Choroid plexus epithelial cell (primary cell): ENCODE measurements around the gene SHLD2.

Experiments
- DNase-seq: peaks from one replicate; pipeline ENCODE4 v3.0.0-alpha.2; 2010; ENCODE audit warnings: low read depth
- H3K4me3 ChIP-seq: 2 replicates; pipeline ENCODE4 v1.5.1; 2011; ENCODE audit warnings: low read depth, mild to moderate bottlenecking, control low read depth, low read length, moderate library complexity
- TF ChIP-seq, protein P1 (sequence below): conservative IDR thresholded peaks from 2 replicates; pipeline ENCODE4 v1.5.1; 2011; ENCODE audit warnings: low read depth, mild to moderate bottlenecking, control low read depth, inconsistent platforms, low read length, moderate library complexity

The SHLD2 gene

DNA sequence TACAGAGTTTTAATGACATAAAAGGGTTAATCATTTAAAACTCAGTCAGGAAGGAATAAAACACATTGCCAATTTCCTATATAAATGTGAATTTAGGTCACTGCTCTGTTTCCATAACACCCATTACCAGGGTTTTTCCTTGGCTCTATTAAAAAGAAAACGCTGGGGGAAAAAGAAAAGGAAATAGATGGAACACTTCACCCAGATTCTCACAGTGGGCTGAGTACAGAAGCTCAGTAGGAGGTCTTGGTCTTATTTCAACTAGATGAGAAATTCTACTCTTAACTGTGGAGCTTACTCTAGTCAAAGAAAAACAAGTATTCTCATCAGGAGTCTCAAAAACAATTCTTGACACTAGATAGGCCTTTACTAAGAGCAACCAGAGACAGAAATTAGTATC is 36.8 kb upstream of the SHLD2 start:
- TF ChIP-seq, protein P1, sequence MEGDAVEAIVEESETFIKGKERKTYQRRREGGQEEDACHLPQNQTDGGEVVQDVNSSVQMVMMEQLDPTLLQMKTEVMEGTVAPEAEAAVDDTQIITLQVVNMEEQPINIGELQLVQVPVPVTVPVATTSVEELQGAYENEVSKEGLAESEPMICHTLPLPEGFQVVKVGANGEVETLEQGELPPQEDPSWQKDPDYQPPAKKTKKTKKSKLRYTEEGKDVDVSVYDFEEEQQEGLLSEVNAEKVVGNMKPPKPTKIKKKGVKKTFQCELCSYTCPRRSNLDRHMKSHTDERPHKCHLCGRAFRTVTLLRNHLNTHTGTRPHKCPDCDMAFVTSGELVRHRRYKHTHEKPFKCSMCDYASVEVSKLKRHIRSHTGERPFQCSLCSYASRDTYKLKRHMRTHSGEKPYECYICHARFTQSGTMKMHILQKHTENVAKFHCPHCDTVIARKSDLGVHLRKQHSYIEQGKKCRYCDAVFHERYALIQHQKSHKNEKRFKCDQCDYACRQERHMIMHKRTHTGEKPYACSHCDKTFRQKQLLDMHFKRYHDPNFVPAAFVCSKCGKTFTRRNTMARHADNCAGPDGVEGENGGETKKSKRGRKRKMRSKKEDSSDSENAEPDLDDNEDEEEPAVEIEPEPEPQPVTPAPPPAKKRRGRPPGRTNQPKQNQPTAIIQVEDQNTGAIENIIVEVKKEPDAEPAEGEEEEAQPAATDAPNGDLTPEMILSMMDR: no peak
- DNase-seq: peak; percentile 90
- H3K4me3 ChIP-seq: no peak overlapping the region

DNA sequence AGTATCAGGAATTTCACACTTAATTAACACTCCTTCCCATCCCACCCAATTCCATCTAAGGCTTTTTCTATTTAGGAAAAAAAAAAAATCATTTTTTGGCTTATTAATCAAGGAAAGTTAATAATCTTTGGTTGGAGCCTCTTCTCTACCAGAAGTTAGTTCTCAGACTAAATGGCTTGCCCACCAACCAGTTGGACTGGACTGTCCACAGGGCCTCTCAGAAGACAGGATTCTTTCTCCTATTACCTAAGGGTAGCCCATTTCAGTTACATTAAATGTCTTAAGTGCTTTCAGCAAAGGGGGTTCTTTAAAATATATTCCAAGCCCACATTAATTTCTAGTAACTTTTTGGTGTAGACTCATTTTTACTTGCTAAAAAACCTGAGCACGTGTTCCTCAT is 35.6 kb upstream of the SHLD2 start:
- DNase-seq: no peak
- H3K4me3 ChIP-seq: no peak overlapping the region
- TF ChIP-seq, protein P1: no peak

DNA sequence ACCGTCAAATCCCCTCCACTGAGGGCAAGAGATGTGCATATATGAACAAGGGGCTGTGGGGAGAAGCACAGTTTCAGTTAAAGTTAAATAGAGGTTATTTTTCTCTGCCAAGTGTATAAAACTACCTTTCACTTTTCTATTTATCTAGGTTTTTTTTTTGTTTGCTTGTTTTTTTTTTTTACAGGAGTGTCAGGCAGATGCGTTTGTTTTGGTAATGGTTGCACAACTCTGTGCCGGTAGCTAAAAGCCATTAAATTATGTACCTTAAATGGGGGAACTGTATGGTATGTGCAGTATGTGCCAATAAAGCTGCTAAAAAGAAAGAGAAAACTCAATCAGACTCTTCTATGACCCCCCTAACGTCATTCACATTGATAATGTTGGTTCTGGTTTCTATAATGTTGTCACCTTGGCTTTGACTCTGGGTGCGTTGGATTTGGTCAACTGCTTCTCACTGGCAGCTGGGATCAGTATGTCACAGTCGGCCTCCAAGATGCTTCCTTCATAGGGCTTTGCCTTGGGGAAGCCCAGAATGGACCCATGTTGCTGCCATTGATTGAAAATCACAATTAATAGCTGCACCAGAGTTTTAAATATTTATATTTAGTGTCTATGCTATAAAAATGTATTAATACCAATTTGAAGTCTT is 34.6 kb upstream of the SHLD2 start:
- no peak overlapping the region for H3K4me3 ChIP-seq
- DNase-seq: no peak
- TF ChIP-seq, protein P1: no peak

DNA sequence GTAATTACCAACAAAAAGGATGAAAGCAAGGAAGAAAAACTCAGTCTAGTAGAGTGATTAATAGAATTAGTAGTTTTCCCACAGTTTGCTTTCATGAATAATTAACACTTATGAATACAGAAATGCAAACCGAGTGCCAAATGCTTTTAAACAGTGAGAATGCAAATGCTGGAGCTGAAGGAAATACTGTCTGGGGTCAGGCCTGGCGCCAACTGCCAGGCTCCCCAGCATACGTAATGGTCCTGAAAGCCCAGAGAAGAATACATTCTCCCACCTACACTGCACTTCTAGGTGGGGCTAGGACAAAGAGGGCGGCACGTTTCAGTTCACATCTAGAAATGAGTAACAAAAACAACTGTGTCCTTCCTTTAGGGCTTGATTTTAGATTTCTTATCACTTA is 30.4 kb upstream of the SHLD2 start:
- DNase-seq: no peak
- TF ChIP-seq, protein P1: no peak
- no peak overlapping the region for H3K4me3 ChIP-seq

DNA sequence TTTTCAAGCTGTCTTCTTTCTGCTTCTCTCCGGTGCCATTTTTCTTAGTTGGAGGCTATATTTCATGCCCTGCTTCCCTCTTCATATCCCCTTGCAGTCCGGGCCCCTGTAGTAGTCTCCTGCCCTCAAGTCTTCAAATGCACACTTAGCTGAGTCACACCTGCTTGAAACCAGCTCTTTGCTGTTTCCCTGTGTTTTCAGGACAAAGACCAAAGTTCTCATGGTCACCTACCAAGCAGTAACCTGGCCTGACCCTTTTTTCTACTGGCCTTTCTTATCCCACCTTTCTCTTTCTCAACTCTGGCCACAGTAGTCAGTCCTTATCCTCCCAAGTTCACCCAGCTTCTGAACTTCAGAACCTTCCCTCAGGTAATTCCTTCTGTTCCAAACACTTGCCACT is 28.8 kb upstream of the SHLD2 start:
- TF ChIP-seq, protein P1: no peak
- no peak overlapping the region for H3K4me3 ChIP-seq
- DNase-seq: no peak

DNA sequence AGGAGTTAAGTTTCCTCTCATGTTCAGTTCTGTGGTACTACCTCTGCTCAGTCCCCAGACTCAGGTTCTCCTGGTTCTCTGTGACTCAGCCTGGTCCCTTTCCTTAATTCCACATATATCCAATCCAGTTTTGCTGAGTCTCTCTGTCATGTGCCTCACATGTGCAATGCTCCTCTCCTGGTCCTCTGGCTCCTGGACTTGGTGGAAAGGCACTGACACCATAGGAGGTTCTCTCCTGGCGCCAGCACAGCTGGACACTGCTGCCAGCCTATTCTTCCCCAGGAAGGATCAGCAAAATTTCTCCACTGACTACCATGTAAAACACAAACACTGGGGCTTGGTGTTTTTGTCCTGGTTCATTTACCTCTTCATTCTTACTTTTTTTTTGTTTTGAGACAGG is 28.1 kb upstream of the SHLD2 start:
- no peak overlapping the region for H3K4me3 ChIP-seq
- TF ChIP-seq, protein P1: no peak
- DNase-seq: no peak

DNA sequence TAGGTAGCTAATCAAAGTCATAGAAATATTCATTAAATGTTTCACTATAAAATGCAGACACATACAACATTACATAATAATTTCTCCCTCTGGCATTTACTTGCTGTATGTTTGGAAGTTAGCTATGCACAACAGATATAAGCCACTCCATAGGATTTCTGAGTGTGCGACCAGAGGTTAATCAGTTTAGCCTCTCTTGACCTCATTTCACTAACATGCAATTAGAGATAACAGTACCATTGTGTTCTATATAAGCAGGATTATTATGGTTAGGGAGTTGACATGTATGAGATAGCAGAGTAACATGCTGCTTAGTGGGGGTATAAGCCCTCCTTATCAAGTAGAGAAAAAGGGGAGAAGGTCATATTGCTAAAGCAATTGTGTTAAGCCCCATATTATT is 26.7 kb upstream of the SHLD2 start:
- no peak overlapping the region for H3K4me3 ChIP-seq
- no peak for DNase-seq
- TF ChIP-seq, protein P1: no peak
